DOHH2 (cell line): ENCODE measurements around the gene WNK1.

ENCODE experiments used
- H3F3A ChIP-seq: fragments of 200-600 bp; sonication (generic), shearing (Covaris generic); 2 replicates; pipeline ENCODE4 v1.6.0; 2016; ENCODE audit warnings: antibody characterized with exemption, mild to moderate bottlenecking; ENCODE audit not compliant: control insufficient read depth, insufficient read depth
- H3K27ac ChIP-seq: fragments of 200-600 bp; sonication (generic); 2 replicates; pipeline ENCODE4 v1.5.1; 2014; ENCODE audit warnings: low read depth, mild to moderate bottlenecking, low read length, moderate library complexity
- H3K27me3 ChIP-seq: fragments of 200-600 bp; sonication (generic); 2 replicates; pipeline ENCODE4 v1.6.1; 2014; ENCODE audit warnings: mild to moderate bottlenecking, low read length, mixed read lengths; ENCODE audit not compliant: control insufficient read depth
- H3K36me3 ChIP-seq: fragments of 200-600 bp; sonication (generic); 2 replicates; pipeline ENCODE4 v1.6.1; 2014; ENCODE audit warnings: mild to moderate bottlenecking, low read length, moderate library complexity, mixed read lengths; ENCODE audit not compliant: control insufficient read depth
- H3K4me1 ChIP-seq: fragments of 200-600 bp; sonication (generic); 2 replicates; pipeline ENCODE4 v1.6.1; 2014; ENCODE audit warnings: mild to moderate bottlenecking, low read length, mixed read lengths; ENCODE audit not compliant: control insufficient read depth
- H3K4me2 ChIP-seq: fragments of 200-600 bp; sonication (generic); 2 replicates; pipeline ENCODE4 v1.6.0; 2014; ENCODE audit warnings: mild to moderate bottlenecking, low read length, moderate library complexity
- H3K4me3 ChIP-seq: fragments of 200-600 bp; sonication (generic); 2 replicates; pipeline ENCODE4 v1.5.1; 2014; ENCODE audit warnings: mild to moderate bottlenecking, low read length, mixed read lengths
- H3K79me2 ChIP-seq: fragments of 200-600 bp; sonication (generic); 2 replicates; pipeline ENCODE4 v1.6.1; 2014; ENCODE audit warnings: mild to moderate bottlenecking, low read length, mixed read lengths; ENCODE audit not compliant: control insufficient read depth
- H3K9me2 ChIP-seq: fragments of 200-600 bp; sonication (generic); replicated peaks from 2 replicates; pipeline ENCODE4 v1.6.1; 2014; ENCODE audit warnings: mild to moderate bottlenecking, low read length, mixed read lengths; ENCODE audit not compliant: control insufficient read depth
- H3K9me3 ChIP-seq: fragments of 200-600 bp; sonication (generic); 2 replicates; pipeline ENCODE4 v1.6.1; 2014; ENCODE audit warnings: antibody characterized with exemption, low read length, mixed read lengths; ENCODE audit not compliant: control insufficient read depth, insufficient read depth
- H4K20me1 ChIP-seq: fragments of 200-600 bp; sonication (generic); 2 replicates; pipeline ENCODE4 v1.6.0; 2014; ENCODE audit warnings: low read depth, mild to moderate bottlenecking, antibody characterized with exemption, low read length, moderate library complexity; ENCODE audit not compliant: control insufficient read depth, insufficient read depth
- CTCF ChIP-seq: fragments of 200-600 bp; sonication (generic); IDR thresholded peaks from one replicate; pipeline ENCODE4 v1.5.1; 2014; ENCODE audit warnings: antibody characterized with exemption, mild to moderate bottlenecking, low read depth, low read length; ENCODE audit not compliant: poor library complexity, severe bottlenecking
- EZH2phosphoT487 ChIP-seq: fragments of 200-600 bp; sonication (generic); IDR thresholded peaks from 2 replicates; pipeline ENCODE4 v1.6.1; 2017; ENCODE audit warnings: borderline replicate concordance, mild to moderate bottlenecking, antibody characterized with exemption, low read length, moderate library complexity, mixed read lengths

WNK1 gene

GRCh38 chr12:777550-778047 lies 25.2 kb downstream of the WNK1 start:
- peaks cover 29% of the 10 kb centered on the region for H4K20me1 ChIP-seq

DNA sequence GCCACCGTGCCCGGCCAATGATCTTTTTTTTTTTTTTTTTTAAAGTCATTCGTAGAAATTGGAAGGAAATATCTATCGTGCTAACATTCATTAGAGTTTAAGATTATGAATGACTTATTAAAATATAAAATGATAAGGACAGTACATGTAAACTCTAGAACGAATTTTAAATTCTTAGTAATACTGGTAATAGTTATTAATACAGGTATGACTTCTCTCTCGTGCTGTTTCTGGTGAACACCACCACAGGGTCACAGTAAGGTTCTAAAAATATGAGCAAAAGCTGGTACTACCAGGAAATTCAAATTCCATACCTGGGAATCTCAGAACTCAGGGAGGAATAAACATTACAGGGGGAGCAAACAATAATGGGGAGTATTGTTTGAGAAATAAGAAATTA lies 26.2 kb downstream of the WNK1 start:
- Histone ChIP-seq H4K20me1 (peaks cover 29% of the 10 kb centered on the region), H3K4me3 (no peak overlapping the region), H3K27me3 (no peaks in the 10 kb centered on the region), H3K36me3 (peaks cover 13% of the 10 kb centered on the region), H3K4me2 (no peak overlapping the region), H3K79me2 (peaks cover 98% of the 10 kb centered on the region), H3K9me3 (no peaks in the 10 kb centered on the region), H3K27ac (no peak overlapping the region), H3K9me2 (no peaks in the 10 kb centered on the region), H3F3A (peaks cover 6% of the 10 kb centered on the region; the same call in 1 of the 2 replicates), H3K4me1 (peaks cover 45% of the 10 kb centered on the region)
- TF ChIP-seq EZH2phosphoT487 = no peak
- TF ChIP-seq CTCF = no peak

More at GRCh38 chr12:777550-778047, 25.2 kb downstream of the WNK1 start:
- no peak for TF ChIP-seq EZH2phosphoT487
- no peak for TF ChIP-seq CTCF
- Histone ChIP-seq H3K4me1 (peaks cover 53% of the 10 kb centered on the region), H3F3A (peaks cover 6% of the 10 kb centered on the region; the same call in 1 of the 2 replicates), H3K4me3 (no peak overlapping the region), H3K9me3 (no peaks in the 10 kb centered on the region), H3K9me2 (no peaks in the 10 kb centered on the region), H3K27me3 (no peaks in the 10 kb centered on the region), H3K36me3 (peaks cover 13% of the 10 kb centered on the region), H3K79me2 (peaks cover 100% of the 10 kb centered on the region), H3K27ac (no peak overlapping the region), H3K4me2 (no peak overlapping the region)

- Histone ChIP-seq H4K20me1 (peaks cover 24% of the 10 kb centered on the region), H3K4me2 (no peak overlapping the region), H3K9me2 (no peaks in the 10 kb centered on the region), H3K4me1 (peaks cover 34% of the 10 kb centered on the region), H3K79me2 (peaks cover 96% of the 10 kb centered on the region), H3K4me3 (no peak overlapping the region), H3K27ac (no peak overlapping the region), H3K27me3 (no peaks in the 10 kb centered on the region), H3K36me3 (peaks cover 13% of the 10 kb centered on the region), H3F3A (peaks cover 7% of the 10 kb centered on the region; the same call in 1 of the 2 replicates), H3K9me3 (no peaks in the 10 kb centered on the region)
- TF ChIP-seq EZH2phosphoT487 (no peak), CTCF (no peak)
Observed at GRCh38 chr12:779745-780734, 27.7 kb downstream of the WNK1 start.
